Fibroblast of the aortic adventitia (primary cell): ENCODE data around the gene PCDHA3. TPM values are rescaled to one million over a fixed set of nuclear protein-coding genes. Genes with fewer than 3 reads are reported as not detected.
"Not testable (repeated sequence)": the region's sequence is repeated elsewhere in the genome, so short reads cannot be mapped to it uniquely, and the experiment has no call there.

ENCODE experiments used
- DNase-seq: peaks from one replicate; pipeline ENCODE4 v3.0.0-alpha.2; 2010; ENCODE audit warnings: low read depth
- H3K4me3 ChIP-seq: 2 replicates; pipeline ENCODE4 v1.5.1; 2011; ENCODE audit warnings: low read depth, mild to moderate bottlenecking, control low read depth, low read length, moderate library complexity
- CTCF ChIP-seq: IDR thresholded peaks from 2 replicates; pipeline ENCODE4 v1.5.1; 2011; ENCODE audit warnings: mild to moderate bottlenecking, low read length, control low read depth, inconsistent platforms; ENCODE audit not compliant: insufficient read depth
- total RNA-seq: library from RNA; depleted of rRNA; stranded (reverse); fragments of >200 nt; gene quantifications from 2 replicates; pipeline ENCODE4 v1.2.3, GENCODE V29; 2012; ENCODE audit warnings: low replicate concordance

The PCDHA3 gene
- total RNA-seq, result 0.27 and 0.49 TPM in 2 replicates

GRCh38 chr5:140800816-140801493 lies at the start of gene PCDHA3:
TSS of gene PCDHA3 (plus strand) at chr5:140801057.
- peak; percentile 20 for TF ChIP-seq CTCF
- peak within 1 kb of the TSS; percentile 38 for H3K4me3 ChIP-seq
- DNase-seq, result peak; percentile 36

GRCh38 chr5:140753561-140753960 lies 47.3 kb upstream of the PCDHA3 start:
- TF ChIP-seq CTCF, result no peak
- DNase-seq, result no peak
- no peak overlapping the region for H3K4me3 ChIP-seq

- TF ChIP-seq CTCF, result no peak
- no peak overlapping the region for H3K4me3 ChIP-seq
- DNase-seq, result peak; percentile 2
Observed at GRCh38 chr5:140764177-140764973, 36.5 kb upstream of the PCDHA3 start.

- no peak for TF ChIP-seq CTCF
- no peak for DNase-seq
- H3K4me3 ChIP-seq, result no peak overlapping the region
Observed at GRCh38 chr5:140767444-140767843, 33.4 kb upstream of the PCDHA3 start.

GRCh38 chr5:140780512-140780911 lies 20.3 kb upstream of the PCDHA3 start:
- no peak overlapping the region for H3K4me3 ChIP-seq
- no peak for TF ChIP-seq CTCF
- no peak for DNase-seq

- no peak within 1 kb of the TSS for H3K4me3 ChIP-seq
- no peak for TF ChIP-seq CTCF
- DNase-seq, result no peak
Observed at GRCh38 chr5:140785905-140786686, 14.8 kb upstream of the PCDHA3 start, which contains the start of gene PCDHA1. TSS of gene PCDHA1 (plus strand) at chr5:140786140.

- DNase-seq, H3K4me3 ChIP-seq: not testable (repeated sequence)
Observed at GRCh38 chr5:140787422-140787821, 13.4 kb upstream of the PCDHA3 start.

GRCh38 chr5:140787849-140788504 lies 12.9 kb upstream of the PCDHA3 start:
- not testable (repeated sequence) for DNase-seq, H3K4me3 ChIP-seq
